HG03575 (cell line): ENCODE results near the gene CALCB.

Source experiments
- ATAC-seq: cut with Tn5 transposase; IDR thresholded peaks from one replicate; pipeline ENCODE4 v1.9.1; 2021; ENCODE audit not compliant: unreplicated experiment, insufficient number of reproducible peaks, low FRiP score; ENCODE audit errors: extremely low read depth

Gene CALCB

DNA sequence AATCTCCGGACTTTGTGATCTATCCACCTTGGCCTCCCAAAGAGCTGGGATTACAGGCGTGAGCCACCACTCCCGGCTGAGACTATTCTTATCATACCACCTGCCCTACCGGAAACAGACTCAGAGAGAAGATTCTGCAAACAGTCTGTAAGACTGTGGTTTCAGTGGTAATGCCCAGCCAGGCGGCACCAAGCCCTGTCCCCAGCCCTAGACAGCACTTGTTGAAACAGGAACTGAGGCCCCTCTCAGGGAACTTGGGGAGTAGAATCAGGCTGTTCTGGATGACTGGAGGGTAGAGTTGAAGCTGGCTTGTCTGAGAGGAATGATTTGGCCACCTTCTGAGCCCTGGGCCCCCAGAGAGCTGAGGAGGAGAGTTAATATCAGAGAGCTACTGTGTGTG is 40.0 kb downstream of the CALCB start:
- peak; percentile 91 for ATAC-seq

DNA sequence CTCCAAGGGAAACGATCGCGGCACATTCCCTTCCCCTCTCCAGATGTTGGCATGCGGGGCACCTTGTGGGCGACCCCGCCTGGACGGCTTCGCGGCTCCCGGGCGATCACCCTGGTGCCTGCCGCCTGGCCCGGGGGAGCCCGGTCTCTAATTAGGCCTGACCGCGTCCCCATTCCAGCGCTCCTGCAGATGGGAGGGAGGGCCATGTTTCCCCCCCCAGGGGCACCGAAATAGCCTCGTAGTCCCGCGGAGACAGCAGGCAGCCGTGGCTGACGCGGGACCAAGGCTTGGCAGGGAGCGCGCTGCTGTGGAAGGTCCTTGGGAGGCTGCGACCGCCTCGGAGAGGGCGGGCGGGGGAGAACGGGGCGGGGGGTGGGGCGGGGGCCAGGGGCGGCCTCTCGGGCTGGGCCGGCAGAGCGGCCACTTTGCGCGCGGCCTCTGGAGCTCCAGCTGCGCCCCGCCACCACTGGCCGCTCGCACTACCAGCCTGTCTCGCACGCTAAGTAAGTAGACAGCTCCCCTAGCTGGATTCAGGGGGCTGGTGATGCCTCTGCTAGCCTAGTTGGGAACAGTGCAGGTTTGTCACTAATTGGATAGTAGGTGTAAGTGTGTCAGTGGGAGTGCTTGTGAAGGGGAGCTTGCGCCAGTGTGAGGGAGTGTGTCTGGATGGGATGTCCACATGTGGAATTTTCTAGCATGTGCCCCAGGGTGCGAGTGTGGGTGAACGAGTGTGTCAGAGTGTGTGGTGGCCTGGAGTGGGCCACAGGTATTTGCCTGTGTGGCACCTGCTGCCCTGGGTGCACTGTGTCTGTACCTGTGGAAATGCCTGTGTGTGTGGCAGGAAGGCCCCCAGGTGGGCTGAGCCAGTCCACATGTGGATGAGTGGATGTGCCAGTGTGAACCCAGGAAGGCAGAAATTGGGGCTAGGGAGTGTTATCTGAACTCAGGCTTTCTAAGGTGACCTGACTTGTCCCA is 41.4 kb downstream of the CALCB start, which contains the start of gene INSC:
INSC (plus strand) TSS at position 423 of the 975 bp plus-strand sequence. CDS start 34,252 bp downstream, outside the sequence.
- ATAC-seq = no peak

GRCh38 chr11:15115686-15116085 is 42.3 kb downstream of the CALCB start:
- ATAC-seq = no peak

- no peak for ATAC-seq
Measured at GRCh38 chr11:15117751-15118150, 44.4 kb downstream of the CALCB start.

GRCh38 chr11:15118431-15118830 is 45.0 kb downstream of the CALCB start:
- ATAC-seq = no peak

- no peak for ATAC-seq
Measured at GRCh38 chr11:15119352-15119751, 46.0 kb downstream of the CALCB start.

DNA sequence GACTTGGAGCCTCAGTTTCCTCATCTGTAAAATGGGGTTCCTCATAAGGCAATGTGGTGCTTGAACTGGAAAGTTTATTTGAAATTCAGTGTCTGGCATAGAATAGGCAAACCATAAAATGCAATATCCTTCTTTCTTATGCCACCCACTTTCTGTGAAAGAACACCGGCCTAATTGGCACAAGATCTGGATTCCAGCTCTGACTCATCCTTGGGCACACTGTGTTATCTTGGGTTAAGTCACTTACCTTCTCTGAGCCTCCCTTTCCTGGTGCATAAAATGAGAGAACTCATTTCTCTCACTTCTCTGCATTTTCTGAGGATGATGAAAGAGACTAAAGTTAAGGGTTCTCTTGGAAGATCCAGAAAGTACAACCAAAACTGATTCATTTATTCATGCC is 46.4 kb downstream of the CALCB start:
- no peak for ATAC-seq

DNA sequence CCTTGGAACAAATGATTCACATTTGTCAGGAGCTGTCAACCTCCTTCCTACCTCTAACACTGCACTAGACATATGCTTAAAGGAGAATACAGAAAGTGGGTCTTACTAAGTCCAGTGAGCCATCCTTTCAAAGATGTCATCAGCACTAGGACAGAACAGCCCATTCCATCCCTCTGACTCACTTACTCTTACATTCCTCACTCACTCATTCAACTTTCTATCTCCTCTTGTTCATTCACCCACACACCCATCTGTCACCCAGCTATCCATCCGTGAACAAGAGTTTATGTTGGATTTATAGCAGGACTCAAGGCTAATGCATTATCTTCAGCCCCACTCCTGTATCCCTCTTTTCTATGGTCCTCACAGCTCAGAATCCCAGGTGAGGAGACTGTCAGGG is 50.5 kb downstream of the CALCB start:
- ATAC-seq = no peak

DNA sequence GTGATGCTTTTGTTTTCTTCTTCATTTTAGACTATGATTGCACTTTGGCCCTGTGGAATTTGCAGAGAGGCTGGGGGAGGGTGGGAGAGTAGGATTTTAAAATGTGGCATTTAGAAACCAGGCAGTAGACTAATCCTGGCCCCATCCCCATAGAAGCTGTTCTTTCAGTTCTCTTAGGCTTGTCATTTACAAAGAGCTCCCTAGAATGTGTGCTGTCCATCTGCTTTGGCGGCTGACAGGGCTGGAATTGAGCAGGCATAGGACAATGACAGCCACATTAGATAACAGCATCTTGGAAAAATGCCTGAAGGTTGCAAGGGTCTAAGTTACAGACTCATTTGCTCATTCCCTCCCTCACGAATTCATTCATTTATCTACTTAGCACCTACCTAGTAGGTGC is 51.1 kb downstream of the CALCB start:
- ATAC-seq = no peak

GRCh38 chr11:15127341-15127740 is 53.9 kb downstream of the CALCB start:
- no peak for ATAC-seq
